NCI-H187 treated with DMSO at 0.1 percent for 48 hours (cell line): ENCODE results near the gene ITPK1.

ENCODE experiments used
- DNase-seq: peaks from one replicate; lab custom pipeline; 2025; lab: John Stamatoyannopoulos, UW

The ITPK1 gene

DNA sequence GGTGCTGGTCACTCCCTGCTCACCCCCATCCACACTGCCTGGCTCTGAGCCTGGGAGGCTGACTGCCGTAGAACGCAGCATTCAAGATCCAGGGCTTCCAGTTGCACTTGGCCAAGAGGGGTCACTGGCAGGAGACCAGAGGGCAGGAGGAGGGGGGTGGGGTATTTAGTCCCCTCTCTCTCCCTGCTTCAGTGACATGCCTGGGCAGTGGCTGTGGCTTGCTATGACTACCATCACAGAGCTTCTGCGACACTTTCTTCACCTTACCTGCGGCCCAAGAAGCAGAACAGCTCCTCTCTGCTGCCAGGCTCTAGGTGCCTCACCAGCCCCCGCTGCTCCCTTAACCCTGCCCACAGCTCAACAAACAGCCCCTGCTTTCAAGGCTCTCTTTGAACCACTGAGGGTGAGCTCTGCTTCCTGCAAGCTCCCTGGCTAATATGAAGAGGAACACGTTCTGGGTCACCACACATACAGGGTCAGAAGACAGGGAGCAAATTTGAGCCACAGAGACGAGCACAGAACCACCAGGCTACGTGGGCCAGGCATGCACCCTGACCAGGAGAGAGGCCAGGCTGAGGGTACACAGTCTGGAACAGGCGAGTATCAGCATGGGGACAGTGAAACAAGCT, 55.7 kb downstream of the ITPK1 start:
- no peak for DNase-seq

DNA sequence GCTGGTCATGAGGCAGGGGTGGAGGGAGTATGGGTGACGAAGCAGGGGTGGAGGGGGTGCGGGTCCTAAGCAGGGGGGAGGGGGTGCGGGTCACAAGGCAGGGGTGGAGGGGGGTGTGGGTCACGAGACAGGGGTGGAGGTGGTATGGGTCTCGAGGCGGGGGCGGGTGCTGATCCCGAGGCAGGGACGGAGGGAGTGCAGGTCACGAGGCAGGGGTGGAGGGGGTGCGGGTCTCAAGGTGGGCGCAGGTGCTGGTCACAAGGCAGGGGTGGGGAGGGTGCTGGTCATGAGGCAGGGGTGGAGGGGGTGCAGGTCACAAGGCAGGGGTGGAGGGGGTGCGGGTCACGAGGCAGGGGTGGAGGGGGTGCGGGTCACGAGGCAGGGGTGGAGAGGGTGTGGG, 56.5 kb downstream of the ITPK1 start:
- no peak for DNase-seq

DNA sequence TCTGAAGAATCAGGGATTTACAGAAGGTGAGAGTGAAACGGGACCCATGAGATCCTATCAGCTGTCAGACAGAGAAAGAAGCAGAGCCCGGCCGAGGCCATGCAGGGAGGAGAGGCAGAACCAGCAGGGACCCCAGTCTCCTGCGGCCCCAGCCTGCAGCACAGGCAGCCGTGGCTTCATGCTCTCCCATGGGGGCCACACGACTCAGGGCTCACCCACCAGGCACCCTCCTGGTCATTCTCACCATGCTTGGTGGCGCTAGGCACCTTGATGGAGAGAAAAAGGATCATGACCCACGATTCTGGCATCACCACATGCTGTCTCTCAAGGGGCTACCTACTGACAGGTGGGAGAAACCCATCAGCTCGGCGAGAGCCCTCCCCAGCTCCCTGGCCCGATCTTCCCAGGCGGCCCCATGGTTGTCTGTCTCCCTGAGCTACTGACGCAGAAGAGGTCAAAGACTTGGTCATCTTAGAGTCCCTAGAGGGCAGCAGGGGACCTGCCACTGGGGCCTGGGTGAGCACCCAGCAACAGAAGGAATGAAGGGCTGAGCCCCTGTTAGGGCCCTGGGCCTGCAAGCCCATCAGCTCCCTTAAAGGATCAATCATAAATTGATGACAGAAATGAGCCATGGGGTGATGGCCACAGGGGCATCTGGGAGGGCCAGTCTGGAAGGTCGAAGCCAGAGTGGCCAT, 58.0 kb downstream of the ITPK1 start:
- no peak for DNase-seq

DNA sequence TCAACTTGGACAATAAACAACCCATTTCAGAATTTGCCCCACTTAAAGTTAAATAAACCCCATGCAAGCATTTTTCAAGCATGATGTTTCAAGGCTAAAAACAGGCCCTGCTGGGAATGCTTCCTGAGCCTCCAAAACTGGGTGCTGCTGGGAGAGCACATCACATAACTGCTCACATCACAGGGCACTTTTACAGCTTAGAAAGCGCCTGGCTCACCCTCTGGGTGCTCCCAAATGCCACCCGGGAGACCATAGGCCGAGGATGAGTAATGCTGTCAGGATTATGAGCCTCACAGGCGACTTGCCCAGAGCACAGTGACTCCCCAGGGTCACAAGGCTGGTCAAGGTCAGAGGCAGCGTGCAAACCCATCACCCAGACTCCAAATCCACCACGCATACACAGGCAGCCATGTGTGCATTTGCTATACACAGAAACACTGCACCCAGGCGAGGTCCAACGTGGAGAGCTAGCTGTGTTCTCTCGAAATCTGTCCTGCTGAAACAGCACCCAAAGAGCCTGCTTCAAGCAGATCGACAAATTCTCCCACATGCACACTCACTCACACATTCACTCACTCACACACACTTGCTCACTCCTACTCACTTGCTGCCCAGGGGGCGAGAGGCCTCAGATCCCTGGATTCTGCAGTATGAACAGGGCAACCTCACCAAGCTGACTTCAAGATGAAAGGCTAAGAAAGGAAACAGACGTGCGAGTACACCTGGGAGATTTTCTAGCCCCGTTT, 58.7 kb downstream of the ITPK1 start:
- no peak for DNase-seq

DNA sequence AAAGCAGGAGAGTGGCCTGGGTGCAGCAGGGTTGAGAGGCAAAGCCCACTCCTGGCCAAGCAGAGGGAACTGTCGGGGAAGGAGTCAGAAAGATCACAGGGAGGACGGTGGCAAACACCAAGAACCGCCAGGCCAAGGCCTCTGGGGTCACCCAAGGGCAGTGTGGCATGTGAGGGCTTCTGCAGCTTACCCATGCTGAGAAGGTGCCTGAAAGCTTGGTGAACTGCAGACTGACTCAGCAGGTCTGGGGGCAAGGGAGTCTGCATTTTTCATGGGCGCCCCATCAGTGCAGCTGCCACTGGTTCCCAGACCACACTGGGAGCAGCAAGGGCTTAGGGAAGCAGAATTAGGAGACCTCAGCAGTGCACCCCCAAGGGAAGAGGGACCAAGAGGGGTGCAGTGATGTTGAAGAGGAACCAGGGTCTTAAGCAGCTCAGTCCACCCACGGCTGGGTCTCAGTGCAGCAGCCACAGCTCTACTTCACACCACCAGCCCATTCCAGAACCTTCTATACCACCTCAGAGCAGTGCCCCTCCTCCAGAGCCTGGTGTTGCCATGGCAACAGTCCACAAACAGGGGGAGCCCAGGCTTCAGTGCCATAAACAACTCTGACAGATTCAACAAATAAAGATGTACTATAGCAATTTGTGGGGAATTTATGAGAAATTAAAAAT, 59.4 kb downstream of the ITPK1 start:
- DNase-seq = no peak

DNA sequence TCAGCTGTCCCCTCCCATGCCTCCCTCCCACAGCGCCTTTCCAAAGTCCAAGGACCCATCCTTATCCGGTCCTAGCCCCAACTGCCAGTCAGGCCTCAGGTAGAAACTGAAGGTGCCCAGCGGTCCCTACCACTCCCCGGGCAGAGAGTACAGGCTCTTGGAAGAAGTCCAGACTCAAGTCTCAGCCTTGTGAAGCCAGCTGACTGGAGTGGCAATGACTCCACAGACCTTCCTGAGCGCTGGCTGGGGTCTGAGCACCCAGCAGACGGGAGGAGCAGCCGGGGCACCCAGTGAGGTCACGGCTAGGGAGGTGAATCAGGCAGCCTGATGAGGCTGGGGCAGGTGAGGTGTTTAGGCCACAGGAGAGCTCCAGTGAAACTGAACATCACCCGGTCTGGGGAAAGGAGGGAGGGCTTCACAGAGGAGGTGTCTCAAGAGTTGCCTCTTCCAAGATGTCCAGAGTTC, 60.0 kb downstream of the ITPK1 start:
- no peak for DNase-seq

DNA sequence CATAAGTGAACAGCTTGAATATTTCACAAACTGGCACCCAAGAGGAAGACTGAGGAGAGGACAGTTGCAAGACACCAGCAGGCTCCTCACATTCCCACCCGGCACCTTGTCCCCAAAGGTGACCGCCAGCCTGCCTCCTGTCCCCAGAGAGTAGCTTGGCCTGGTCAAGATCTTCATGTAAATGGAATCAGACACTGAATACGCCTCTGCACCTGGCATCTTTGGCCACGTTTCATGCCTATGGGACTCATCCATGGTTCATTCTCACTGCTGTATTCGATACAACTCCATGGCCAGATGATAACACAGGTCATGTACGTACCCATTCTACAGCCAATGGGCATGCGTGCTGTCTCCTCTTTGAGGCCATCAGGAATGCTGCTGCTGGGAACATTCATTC, 60.8 kb downstream of the ITPK1 start:
- DNase-seq = no peak

DNA sequence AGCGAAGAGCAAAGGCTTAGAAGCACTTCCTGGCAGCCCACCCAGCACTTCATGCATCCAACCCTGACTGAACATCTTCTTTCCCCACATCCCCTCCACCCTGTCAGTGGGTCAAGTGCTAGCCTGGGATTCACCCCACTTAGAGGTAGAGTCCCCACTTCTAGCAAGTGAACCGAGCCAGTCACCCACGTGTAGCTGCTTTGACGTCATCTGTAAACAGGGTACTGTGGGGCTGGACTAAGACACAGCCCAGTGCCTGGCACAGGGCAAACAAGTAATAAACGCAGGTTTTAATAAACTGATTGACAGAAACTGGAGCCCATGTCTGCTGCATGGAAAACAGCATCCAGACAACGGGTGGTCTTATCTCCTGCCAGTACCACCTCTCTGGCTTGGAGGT, 61.7 kb downstream of the ITPK1 start:
- DNase-seq = no peak

DNA sequence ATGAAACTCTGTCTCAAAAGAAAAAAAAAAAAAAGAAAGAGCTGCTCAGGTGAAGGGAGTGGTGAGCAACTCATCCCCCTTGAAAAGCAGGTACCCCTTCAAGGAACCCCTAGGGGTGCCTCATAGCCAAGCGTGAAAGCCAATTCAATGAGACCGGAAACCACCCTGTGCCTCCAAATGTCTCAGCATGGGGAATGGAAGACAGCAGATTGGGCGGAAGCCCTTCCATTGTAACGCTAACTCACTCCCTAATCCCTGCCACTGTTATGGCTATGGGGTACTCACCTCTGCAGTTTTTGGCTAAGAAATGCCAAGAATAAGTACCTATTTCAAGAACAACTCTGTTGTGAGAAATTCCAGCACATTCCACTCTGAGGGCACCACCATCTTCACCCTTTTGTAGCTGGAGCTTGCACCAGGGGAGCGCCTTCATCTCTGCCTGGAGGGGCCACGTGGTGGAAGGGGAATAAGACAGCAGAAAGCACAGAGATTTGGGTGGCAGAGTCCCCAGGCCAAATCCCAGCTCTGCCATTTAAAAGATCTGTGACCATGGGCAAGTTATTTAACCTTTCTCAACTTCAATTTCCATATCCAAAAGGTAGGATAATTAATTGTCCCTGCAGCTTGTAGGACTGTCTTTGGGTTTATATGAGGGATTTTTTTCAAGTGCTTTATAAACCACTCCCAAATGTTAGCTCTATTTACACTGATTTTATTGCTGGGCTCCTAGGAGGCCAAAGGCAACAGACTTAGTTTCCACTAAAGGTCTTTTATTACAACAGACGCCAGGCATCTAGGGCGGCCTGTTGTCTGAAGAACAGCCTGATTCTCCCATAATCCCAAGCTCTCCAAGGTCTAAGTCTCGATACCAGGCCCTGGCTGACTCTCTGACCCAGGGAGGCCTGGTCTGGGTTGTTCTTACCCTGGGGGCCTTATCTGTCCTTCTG, 63.9 kb downstream of the ITPK1 start:
- no peak for DNase-seq

DNA sequence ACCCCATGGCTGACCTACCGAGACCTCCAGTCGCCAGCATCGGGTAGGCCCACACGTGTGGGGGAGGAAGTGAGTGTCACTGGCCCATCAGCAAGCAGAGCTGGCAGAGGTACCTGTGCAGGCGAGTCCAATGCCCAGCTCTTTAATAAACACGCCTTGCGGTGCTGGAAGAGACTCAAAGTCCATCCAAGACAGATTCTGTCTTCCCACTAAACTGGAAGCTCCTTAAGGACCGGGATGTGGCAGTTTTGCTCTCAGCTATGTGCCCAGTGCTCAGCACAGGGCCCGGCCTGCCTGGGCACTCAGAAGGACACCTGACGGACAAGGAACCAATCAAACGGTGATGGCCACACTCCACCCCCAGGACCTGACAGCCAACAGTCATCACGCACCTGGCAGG, 65.0 kb downstream of the ITPK1 start:
- no peak for DNase-seq

DNA sequence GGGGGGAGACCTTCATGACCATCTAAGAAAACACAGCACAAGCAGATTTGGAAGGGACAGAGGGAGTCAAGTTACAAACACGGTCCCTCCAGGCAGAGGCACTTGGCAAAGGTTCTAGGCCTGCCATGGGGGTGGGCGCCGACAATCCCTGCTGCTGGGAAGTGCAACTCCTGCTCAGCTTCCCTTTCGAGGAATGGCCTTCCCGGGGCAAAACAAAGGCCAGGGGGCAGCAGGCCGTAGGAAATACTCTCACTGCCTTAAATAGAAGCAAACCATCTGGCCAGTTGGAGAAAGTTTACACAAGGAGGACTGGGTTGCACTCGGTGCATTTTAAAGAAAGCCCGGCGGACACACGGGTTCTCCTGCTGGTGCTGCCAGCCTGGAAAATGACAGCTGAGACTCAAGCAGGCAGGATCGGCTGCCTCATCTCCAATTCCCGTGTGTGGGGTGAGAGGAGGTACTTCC, 65.8 kb downstream of the ITPK1 start:
- DNase-seq = no peak

DNA sequence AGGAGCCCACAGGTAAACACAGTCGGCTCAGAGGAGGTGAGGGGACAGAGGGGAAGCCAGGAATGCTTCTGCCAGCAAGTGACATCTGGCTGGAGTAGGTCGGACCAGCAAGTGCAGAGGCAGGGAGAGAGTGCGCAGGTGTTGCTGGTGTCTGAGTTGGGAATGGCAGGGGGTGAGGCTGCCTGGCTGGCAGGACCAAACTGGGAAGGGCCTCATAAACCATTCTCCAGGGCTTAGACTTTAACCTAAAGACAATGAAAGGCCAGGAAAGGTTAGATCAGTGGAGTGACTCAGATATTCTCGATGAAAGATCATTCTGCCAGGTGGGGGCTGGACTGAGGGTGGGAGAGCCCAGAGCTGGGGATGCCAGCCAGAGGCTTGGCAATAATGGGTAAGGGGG, 66.4 kb downstream of the ITPK1 start:
- no peak for DNase-seq

DNA sequence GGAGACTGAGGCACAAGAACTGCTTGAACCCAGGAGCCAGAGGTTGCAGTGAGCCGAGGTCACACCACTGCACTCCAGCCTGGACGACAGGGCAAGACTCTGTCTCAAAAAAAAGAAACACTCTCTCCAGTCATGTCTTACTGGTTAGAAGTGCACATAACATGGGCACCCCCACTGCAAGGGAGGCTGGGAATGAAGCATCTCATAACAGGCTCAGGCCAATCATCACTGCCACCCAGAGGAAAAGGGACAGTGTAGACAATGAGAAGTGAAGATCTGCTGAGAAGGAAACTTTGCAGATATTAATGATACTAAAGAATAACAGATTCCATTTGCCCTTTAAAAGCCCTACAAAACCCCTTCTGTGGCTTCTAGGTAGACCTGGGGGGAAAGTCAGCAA, 66.9 kb downstream of the ITPK1 start:
- no peak for DNase-seq

DNA sequence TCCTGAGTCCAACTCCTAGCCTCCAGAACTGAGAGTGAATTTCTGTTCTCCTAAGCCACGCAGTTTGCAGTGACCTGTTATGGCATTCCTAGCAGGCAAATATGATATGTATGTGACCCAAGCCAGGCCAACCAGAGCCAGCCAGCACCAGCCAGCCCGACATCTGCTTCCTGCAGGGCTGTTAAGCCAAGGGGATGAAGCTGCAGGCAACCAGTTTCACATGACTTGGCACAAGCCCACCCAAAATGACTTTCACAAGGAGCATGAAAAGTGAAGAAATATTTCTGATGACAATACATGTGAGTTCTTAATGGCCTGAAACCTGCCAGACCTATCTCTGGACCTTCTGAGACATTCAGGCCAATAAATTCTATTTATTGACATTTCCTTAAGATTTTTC, 68.1 kb downstream of the ITPK1 start:
- DNase-seq = no peak

DNA sequence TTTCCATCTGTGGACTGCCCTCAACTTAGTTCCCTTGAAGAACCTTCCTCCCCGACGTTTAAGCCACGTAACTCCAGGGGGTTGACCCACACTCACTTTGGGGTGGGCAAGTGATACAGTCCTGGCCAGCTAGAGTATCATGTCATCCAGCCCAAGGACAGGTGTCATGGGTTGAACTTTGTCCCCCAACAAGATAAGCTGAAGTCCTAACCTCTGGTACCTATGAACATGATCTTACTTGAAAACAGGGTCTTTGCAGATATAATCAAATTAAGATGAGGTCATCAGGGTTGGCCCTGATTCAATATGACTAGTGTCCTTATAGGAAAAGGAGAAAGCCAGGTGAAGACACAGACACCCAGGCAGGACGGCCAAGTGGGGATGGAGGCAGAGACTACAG, 68.6 kb downstream of the ITPK1 start:
- DNase-seq = no peak

DNA sequence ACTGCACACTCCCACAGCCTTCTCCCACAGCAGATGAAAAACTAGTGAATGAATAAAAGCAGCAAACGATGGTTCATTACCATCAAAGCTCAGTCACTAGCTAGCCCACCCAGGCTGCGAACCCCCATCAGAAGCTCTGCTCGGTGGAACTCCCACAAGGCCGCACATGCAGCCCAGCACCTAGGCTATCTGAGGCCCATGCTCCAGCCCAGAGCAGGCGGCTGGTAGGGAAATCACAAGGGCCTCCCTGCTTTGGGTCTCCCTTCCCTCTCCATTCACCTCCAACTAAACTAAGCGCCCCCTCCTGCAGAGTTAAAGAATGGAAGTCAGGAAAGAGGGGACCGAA, 69.0 kb downstream of the ITPK1 start:
- DNase-seq = no peak

DNA sequence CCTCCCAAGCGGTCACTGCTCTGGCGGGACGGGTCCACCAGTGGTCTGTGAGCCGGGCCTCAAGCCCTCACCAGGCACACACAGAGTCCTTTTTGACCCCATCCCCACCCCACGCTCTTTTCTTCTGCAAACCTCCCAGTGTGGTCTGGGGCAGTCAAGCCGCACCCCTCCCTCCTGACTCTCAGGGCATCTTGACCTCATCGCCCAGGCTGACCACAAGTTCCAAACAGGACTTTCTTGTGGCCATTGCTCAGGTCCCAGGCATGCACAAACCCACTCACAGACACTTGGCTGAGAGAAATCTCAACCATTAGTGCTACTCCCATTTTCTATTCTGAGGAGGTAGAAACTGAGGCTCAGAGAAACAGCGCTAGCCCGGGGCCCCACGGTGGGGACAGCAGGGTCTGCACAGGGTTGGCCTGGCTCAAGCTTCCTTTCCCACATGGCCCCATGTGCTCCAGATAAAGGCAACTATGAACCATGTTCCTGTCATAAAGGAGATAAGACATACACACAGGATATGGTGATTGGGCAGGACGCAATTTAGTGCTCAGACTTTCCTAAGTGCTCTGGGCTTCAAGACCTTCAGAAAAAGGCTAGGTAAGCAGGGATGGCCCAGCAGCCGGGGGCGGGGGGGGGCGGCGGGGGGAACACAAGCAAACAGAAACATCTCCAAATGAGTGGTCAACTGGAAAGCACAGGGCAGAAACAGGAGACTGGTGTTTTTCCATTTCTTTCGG, 69.6 kb downstream of the ITPK1 start:
- DNase-seq = no peak

DNA sequence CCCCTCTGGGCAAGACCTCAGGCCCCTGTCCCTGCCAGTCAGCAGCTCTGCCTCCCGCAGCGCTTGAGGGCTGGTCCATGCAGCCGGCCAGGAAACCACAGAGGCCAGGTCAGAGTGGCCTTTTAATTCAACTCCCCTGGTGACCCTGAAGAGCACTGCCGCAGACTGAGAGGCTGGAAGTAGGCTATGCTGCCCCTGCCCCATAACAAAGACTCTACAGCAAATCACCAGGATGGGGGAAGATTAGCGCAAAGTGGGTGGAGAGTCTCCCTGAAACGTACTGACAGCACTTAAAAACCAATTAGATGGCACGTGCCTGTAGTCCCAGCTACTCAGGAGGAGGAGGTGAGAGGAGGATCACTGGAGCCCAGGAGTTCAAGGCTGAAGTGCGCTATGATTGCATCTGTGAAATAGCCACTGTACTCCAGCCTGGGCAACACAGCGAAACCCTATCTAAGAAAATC, 70.5 kb downstream of the ITPK1 start:
- peak; percentile 52 for DNase-seq

DNA sequence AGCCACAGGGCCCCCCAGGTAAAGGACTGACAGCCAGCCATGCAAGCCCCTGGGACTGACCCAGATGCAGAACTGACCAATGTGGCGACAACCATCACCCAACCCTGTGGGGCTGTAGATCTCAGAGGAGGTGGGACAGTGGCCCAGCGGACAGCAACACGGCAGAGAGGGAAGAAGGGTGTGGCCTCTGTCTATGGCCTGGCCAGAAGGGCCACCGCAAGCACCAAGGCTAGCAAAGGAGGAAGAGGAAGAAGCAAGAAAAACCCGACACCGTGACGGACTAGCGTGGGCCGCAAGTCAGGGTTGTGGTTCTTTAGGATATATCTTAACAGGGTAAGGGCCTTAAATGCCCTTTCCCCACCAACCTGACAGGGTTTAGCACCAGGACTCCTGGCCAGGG, 71.2 kb downstream of the ITPK1 start:
- no peak for DNase-seq

DNA sequence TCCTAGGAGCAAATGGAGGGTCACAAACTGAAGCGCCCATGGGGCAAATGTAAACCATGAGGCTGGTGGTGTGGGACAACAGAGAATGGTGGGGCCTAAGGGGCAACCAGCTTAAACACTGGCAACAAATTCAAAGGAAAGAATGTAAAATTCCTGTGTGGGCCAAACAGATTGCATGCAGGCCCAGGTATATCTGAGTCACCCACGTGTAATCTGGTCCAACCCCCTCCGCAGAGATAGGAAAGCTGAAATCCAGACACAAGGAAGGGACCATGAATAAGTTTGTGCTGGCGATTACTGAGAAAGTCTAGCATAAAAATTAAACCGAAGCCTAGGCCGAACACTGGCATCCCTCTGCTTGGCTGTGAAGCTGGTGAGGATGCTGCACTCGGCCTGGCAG, 71.6 kb downstream of the ITPK1 start:
- no peak for DNase-seq
